Stomach (tissue), 4 donors: ENCODE data around the gene GZMB.

Experiments
- CTCF ChIP-seq, 7 experiments: fragments of 450-650 bp in 4 of 7; fragments of 200-600 bp in 3 of 7; sonication (generic) in 3 of 7; IDR thresholded peaks; one replicate each; pipeline ENCODE4 v1.5.1; 2016 to 2019; ENCODE audit warnings: antibody characterized with exemption in 7 of 7, control low read depth in 2 of 7, mild to moderate bottlenecking in 1 of 7
- EP300 ChIP-seq: sonication (generic); formaldehyde crosslinking; IDR thresholded peaks from one replicate; pipeline ENCODE4 v1.6.1; 2017; ENCODE audit warnings: antibody characterized with exemption
- POLR2A ChIP-seq, 4 donors: fragments of 450-650 bp; IDR thresholded peaks; one replicate each; pipeline ENCODE4 v1.6.1; 2016; ENCODE audit warnings: antibody characterized with exemption in 4 of 4, control low read depth in 2 of 4, mild to moderate bottlenecking in 1 of 4, moderate library complexity in 1 of 4
- POLR2AphosphoS5 ChIP-seq, 3 donors: sonication (generic); formaldehyde crosslinking; IDR thresholded peaks; one replicate each; pipeline ENCODE4 v1.6.1; 2016; ENCODE audit warnings: antibody characterized with exemption in 3 of 3

DNA sequence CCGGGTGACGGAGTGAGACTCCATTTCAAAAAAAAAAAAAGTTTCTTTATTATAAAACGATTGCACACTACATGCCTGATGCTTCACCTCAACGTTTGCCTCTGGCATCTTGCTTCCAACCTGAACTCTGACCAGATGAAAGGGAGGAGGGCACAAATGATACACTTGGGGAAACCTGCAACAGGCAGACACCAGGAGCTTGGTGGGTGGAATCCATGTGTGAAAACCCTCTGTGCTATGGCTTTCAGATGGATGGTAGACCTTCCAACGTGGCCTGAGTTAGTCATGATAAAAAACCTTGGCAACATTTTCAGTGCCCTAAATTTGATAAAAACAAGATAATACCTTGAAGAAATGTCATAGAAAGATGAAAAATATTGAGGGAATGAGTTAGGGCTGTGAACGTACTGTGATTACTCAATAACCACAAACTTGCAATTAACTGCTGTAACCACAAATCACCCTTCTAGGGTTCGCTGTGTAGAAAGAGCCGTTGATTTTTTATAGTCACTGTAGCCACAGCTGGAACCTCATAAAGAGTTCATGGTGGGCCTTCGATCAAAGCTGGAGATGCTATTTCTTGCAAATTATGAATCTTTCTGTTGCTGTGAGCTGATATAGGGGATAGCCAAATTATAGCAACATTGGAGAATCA lies 26.1 kb upstream of the GZMB start:
- TF ChIP-seq CTCF (IDR thresholded peaks at IDR 0.05), result no peak
- no peak for TF ChIP-seq POLR2A (IDR thresholded peaks at IDR 0.05)
- TF ChIP-seq POLR2AphosphoS5 (IDR thresholded peaks at IDR 0.05), result no peak
- TF ChIP-seq EP300, result no peak
